Measurements from ENCODE around the gene PER2. TPM values are rescaled to one million over a fixed set of nuclear protein-coding genes. Genes with fewer than 3 reads are reported as not detected.

PER2 gene
- total RNA-seq, 4 donors from 2014 or later: 15.9 to 82.3 (median 18.1) TPM

GRCh38 chr2:238231809-238232208 is 56.6 kb downstream of the PER2 start:
- intact Hi-C loops (cut with DNase I; ENCODE audit: low total_unique reads): no loop called here
- no peak for TF ChIP-seq POLR2A (IDR thresholded peaks at IDR 0.05)
- TF ChIP-seq CTCF (IDR thresholded peaks at IDR 0.05): no peak
- no peak overlapping the region for H3K4me3 ChIP-seq (ENCODE audit: low read depth, poor library complexity, severe bottlenecking)
- peak in 1 of 2 donors; percentile 52 for DNase-seq (ENCODE audit: low spot score in 2 of 2)
- 65 to 70% methylated on average over 21 of the region's 21 CpGs for WGBS, 2 donors

- TF ChIP-seq POLR2A (IDR thresholded peaks at IDR 0.05) (no peak), CTCF (IDR thresholded peaks at IDR 0.05) (no peak)
- peak; percentile 46 to 96 for DNase-seq (ENCODE audit: low spot score in 2 of 2)
- intact Hi-C loops (cut with DNase I; ENCODE audit: low total_unique reads): no loop called here
- no peak overlapping the region for H3K4me3 ChIP-seq (ENCODE audit: low read depth, poor library complexity, severe bottlenecking)
- 7 to 12% methylated on average over 42 to 44 of the region's 46 CpGs for WGBS, 2 donors
These were observed 57.1 kb downstream of the PER2 start for GRCh38 chr2:238231251-238231793.

- 78 to 79% methylated on average over 5 of the region's 5 CpGs for WGBS, 2 donors
- H3K4me3 ChIP-seq (ENCODE audit: low read depth, poor library complexity, severe bottlenecking): no peak overlapping the region
- intact Hi-C loops (cut with DNase I; ENCODE audit: low total_unique reads): no loop called here
- TF ChIP-seq CTCF (IDR thresholded peaks at IDR 0.05) (no peak), POLR2A (IDR thresholded peaks at IDR 0.05) (no peak)
- DNase-seq (ENCODE audit: low spot score in 2 of 2): no peak
These were observed 57.7 kb downstream of the PER2 start for GRCh38 chr2:238230699-238231098.

GRCh38 chr2:238228700-238229099 is 59.7 kb downstream of the PER2 start:
- WGBS, 2 donors: 71 to 83% methylated on average over 4 of the region's 4 CpGs
- H3K4me3 ChIP-seq (ENCODE audit: low read depth, poor library complexity, severe bottlenecking): no peak overlapping the region
- intact Hi-C loops (cut with DNase I; ENCODE audit: low total_unique reads): no loop called here
- no peak for TF ChIP-seq POLR2A (IDR thresholded peaks at IDR 0.05)
- no peak for DNase-seq (ENCODE audit: low spot score in 2 of 2)

- no peak for DNase-seq (ENCODE audit: low spot score in 2 of 2)
- TF ChIP-seq POLR2A (IDR thresholded peaks at IDR 0.05) (no peak), CTCF (IDR thresholded peaks at IDR 0.05) (no peak)
- intact Hi-C loops (cut with DNase I; ENCODE audit: low total_unique reads): no loop called here
- H3K4me3 ChIP-seq (ENCODE audit: low read depth, poor library complexity, severe bottlenecking): no peak overlapping the region
- 76 to 85% methylated on average over 11 of the region's 11 CpGs for whole genome bisulfite sequencing, 2 donors
These were observed 60.8 kb downstream of the PER2 start for GRCh38 chr2:238227587-238228032.

GRCh38 chr2:238226698-238227586 is 61.5 kb downstream of the PER2 start:
- no peak overlapping the region for H3K4me3 ChIP-seq (ENCODE audit: low read depth, poor library complexity, severe bottlenecking)
- TF ChIP-seq CTCF (IDR thresholded peaks at IDR 0.05): no peak
- no peak for TF ChIP-seq POLR2A (IDR thresholded peaks at IDR 0.05)
- no peak for DNase-seq (ENCODE audit: low spot score in 2 of 2)
- intact Hi-C loops (cut with DNase I; ENCODE audit: low total_unique reads): no loop called here
- 79 to 85% methylated on average over 8 of the region's 8 CpGs for WGBS, 2 donors
